ENCODE measurements around the gene CYP1A2.

DNA sequence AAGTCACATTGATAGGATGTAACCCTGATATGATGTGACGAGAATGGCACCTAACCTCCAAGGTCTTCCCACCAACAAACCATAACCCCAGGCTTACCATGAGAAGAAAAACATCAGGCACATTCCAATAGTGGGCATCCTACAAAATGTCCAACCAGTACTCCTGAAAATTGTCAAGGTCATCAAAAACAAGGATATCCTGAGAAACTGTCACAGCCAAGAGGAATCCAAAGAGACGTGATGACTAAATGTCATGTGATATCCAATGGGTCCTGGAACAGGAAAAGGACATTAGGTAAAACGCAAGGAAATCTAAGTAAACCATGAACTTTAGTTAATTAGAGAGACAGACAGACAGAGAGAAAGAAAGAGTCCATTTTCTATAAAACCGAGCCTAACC lies 2.3 kb upstream of the CYP1A2 start:
- TF ChIP-seq CREB1 (IDR thresholded peaks at IDR 0.05; ENCODE audit: low read depth) (no peak), TEAD4 (IDR thresholded peaks at IDR 0.05) (no peak), EP300 (IDR thresholded peaks at IDR 0.05; ENCODE audit: borderline replicate concordance) (no peak), CEBPB (IDR thresholded peaks at IDR 0.05) (no peak), NFIC (IDR thresholded peaks at IDR 0.05) (no peak), RAD21 (IDR thresholded peaks at IDR 0.05; ENCODE audit: low read depth) (no peak)
- TF ChIP-seq, protein P1, sequence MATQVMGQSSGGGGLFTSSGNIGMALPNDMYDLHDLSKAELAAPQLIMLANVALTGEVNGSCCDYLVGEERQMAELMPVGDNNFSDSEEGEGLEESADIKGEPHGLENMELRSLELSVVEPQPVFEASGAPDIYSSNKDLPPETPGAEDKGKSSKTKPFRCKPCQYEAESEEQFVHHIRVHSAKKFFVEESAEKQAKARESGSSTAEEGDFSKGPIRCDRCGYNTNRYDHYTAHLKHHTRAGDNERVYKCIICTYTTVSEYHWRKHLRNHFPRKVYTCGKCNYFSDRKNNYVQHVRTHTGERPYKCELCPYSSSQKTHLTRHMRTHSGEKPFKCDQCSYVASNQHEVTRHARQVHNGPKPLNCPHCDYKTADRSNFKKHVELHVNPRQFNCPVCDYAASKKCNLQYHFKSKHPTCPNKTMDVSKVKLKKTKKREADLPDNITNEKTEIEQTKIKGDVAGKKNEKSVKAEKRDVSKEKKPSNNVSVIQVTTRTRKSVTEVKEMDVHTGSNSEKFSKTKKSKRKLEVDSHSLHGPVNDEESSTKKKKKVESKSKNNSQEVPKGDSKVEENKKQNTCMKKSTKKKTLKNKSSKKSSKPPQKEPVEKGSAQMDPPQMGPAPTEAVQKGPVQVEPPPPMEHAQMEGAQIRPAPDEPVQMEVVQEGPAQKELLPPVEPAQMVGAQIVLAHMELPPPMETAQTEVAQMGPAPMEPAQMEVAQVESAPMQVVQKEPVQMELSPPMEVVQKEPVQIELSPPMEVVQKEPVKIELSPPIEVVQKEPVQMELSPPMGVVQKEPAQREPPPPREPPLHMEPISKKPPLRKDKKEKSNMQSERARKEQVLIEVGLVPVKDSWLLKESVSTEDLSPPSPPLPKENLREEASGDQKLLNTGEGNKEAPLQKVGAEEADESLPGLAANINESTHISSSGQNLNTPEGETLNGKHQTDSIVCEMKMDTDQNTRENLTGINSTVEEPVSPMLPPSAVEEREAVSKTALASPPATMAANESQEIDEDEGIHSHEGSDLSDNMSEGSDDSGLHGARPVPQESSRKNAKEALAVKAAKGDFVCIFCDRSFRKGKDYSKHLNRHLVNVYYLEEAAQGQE (IDR thresholded peaks at IDR 0.05; ENCODE audit: low read depth) = no peak

All from Ishikawa (cell line).